Measurements from ENCODE around the gene RAPGEF4. TPM values are rescaled to one million over a fixed set of nuclear protein-coding genes. Genes with fewer than 3 reads are reported as not detected.
A peak's percentile ranks its signal among the peaks of the same experiment; 100 is the strongest.

Gene RAPGEF4
- total RNA-seq, 1 donor from 2014 or later = 21.8 TPM

DNA sequence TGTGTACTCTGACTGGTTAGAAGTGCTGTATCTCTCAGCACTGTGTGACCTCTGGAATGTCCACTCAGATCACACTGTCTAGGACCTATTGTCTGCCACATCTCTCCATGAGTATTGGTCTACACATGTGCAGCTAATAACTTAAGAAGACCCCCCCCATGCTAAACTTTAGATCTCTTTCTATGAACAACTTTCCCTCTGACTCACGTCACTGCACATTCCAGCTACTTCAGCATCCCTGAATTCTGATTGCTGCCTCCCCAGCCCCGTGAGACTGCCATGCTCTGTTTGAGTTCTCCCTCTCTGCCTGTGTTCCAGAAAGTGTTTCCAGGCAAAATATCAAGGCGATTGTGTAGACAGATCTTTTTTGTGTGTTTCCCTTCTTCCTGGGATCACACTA is 41.8 kb downstream of the RAPGEF4 start:
- DNase-seq (no peak), ATAC-seq (no peak)
- H3K9me3 ChIP-seq = no peaks in the 10 kb centered on the region
- no peak overlapping the region for H3K27ac ChIP-seq
- no peaks in the 10 kb centered on the region for H3K36me3 ChIP-seq
- intact Hi-C loops (cut with DNase I) = no loop called here
- no peak overlapping the region for H3K4me3 ChIP-seq
- no peaks in the 10 kb centered on the region for H3K27me3 ChIP-seq
- H3K4me1 ChIP-seq = no peaks in the 10 kb centered on the region
- TF ChIP-seq, protein P1, sequence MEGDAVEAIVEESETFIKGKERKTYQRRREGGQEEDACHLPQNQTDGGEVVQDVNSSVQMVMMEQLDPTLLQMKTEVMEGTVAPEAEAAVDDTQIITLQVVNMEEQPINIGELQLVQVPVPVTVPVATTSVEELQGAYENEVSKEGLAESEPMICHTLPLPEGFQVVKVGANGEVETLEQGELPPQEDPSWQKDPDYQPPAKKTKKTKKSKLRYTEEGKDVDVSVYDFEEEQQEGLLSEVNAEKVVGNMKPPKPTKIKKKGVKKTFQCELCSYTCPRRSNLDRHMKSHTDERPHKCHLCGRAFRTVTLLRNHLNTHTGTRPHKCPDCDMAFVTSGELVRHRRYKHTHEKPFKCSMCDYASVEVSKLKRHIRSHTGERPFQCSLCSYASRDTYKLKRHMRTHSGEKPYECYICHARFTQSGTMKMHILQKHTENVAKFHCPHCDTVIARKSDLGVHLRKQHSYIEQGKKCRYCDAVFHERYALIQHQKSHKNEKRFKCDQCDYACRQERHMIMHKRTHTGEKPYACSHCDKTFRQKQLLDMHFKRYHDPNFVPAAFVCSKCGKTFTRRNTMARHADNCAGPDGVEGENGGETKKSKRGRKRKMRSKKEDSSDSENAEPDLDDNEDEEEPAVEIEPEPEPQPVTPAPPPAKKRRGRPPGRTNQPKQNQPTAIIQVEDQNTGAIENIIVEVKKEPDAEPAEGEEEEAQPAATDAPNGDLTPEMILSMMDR (IDR thresholded peaks at IDR 0.05) = no peak

DNA sequence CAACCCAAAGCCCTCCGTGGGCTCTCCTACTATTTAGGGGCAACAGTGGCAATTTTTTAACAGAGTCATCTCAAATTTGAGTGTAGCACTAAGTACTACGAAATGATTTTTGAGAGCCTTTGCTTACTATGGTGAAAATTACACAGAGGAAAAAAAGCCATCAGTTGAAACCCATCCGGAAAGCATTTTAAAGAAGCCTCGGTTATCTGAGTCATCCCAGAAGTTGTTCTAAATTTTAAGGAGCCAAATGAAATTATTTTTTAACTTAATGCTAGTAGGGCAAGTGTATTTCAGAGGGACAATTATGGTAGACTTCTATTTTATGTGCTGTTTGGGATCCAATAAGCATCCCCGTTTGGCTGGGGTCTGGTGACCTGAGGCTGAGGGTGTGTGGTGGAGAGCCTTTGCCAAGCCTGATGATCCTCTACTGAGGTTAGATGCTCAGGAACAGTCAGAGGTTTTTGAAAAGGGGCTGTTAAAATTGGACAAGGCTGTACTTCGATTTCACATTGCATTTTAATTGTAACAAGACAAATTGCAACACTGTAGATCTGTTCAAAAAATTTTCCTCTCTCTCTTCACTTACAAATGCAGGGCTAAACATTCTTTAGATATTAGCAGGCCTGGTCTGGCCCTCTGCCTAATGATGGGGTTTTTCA is 47.0 kb downstream of the RAPGEF4 start:
- H3K27ac ChIP-seq = no peak overlapping the region
- DNase-seq = no peak
- no peak for ATAC-seq
- H3K4me1 ChIP-seq = no peaks in the 10 kb centered on the region
- TF ChIP-seq, protein P1 (IDR thresholded peaks at IDR 0.05) = no peak
- intact Hi-C loops (cut with DNase I) = no loop called here
- H3K9me3 ChIP-seq = no peaks in the 10 kb centered on the region
- H3K27me3 ChIP-seq = no peaks in the 10 kb centered on the region
- no peak overlapping the region for H3K4me3 ChIP-seq
- H3K36me3 ChIP-seq = no peaks in the 10 kb centered on the region

DNA sequence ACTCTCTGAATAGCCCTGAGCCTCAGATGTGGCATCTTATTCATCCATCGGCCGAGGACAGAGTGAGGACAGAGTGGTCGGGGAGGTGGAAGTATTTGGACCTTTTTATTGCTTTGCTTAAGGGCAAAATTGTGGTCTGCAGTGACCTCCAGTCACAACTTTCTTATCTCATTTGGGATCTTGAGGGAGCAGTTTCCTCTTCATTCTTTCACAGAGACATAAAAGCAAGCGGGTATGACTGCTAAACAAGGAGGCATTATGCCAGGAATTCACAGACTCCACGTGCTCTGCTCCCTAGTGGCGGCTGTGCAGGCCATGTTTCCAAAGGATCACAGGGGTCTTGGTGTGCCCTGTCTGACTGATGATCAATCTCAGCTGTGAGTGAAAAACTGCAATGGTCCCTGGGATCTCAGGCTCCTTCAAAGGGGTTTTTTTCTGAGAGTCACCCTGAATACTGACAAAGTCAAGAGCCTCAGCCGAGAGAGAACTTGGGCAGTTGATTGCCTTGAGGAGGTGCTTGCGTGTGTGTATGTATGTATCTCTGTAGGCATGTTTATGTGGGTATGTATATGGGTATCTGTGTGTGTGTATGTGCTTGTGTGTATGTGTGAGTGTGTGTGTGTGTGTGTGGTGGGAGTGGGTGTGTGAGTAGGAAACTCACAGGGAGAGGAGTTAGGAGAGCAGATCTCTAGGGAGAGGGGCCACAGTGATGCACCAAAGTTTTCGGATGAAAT is 47.7 kb downstream of the RAPGEF4 start:
- intact Hi-C loops (cut with DNase I) = no loop called here
- DNase-seq (no peak), ATAC-seq (peak; percentile 58)
- H3K27me3 ChIP-seq = no peaks in the 10 kb centered on the region
- H3K9me3 ChIP-seq = no peaks in the 10 kb centered on the region
- no peak overlapping the region for H3K27ac ChIP-seq
- no peaks in the 10 kb centered on the region for H3K36me3 ChIP-seq
- H3K4me3 ChIP-seq = no peak overlapping the region
- TF ChIP-seq, protein P1 (IDR thresholded peaks at IDR 0.05) = no peak
- no peaks in the 10 kb centered on the region for H3K4me1 ChIP-seq

DNA sequence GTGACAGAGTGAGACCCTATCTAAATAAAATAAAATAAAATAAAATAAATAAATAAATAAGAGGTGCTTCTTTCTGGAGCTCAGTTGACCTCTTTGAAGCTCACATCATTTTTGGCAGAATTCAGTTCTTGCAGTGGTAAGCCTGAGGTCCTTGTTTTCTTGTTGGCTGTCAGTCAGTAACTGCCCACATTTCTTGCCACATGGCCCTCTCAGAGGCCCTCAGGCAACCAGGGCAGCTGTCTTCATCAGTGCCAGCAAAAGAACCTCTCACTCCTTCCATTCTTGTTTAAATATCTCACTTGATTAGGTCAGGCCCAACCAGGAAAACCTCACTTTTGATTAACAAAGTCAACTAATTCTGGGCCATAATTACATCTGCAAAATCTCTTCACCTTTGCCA is 53.2 kb downstream of the RAPGEF4 start:
- Histone ChIP-seq H3K27ac (no peak overlapping the region), H3K36me3 (no peaks in the 10 kb centered on the region), H3K9me3 (no peaks in the 10 kb centered on the region), H3K4me3 (no peak overlapping the region), H3K4me1 (no peaks in the 10 kb centered on the region), H3K27me3 (no peaks in the 10 kb centered on the region)
- TF ChIP-seq, protein P1 (IDR thresholded peaks at IDR 0.05) = no peak
- intact Hi-C loops (cut with DNase I) = no loop called here
- ATAC-seq (no peak), DNase-seq (no peak)

DNA sequence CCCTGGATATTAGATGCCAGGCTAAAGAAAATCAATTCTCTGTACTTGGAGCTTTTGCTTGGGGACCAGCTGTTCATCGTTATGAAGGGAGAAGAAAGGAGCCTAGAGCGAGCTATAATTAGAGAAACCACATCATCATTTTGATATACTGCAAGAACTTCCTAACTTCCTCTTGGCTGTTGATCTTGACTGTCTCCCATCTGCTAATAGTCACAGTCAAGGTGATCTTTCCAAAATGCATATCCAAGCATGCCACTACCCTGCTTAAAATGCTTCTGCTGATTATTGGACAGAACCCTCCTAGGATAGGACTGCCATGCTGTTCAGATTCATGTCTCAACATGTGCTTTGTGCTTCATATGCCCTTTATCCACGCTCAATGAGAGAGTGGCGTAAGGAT is 54.8 kb downstream of the RAPGEF4 start:
- intact Hi-C loops (cut with DNase I) = no loop called here
- H3K27me3 ChIP-seq = no peaks in the 10 kb centered on the region
- no peak for ATAC-seq
- H3K27ac ChIP-seq = no peak overlapping the region
- TF ChIP-seq, protein P1 (IDR thresholded peaks at IDR 0.05) = no peak
- no peak overlapping the region for H3K4me3 ChIP-seq
- no peaks in the 10 kb centered on the region for H3K36me3 ChIP-seq
- DNase-seq = no peak
- no peaks in the 10 kb centered on the region for H3K4me1 ChIP-seq
- H3K9me3 ChIP-seq = no peaks in the 10 kb centered on the region

All from upper lobe of right lung (tissue), 1 donor.